AG10803 (cell line): ENCODE data around the gene NMD3.

Experiments
- DNase-seq: peaks from one replicate; pipeline ENCODE4 v3.0.0; 2010; ENCODE audit warnings: low read depth
- H3K4me3 ChIP-seq: 2 replicates; pipeline ENCODE4 v1.5.1; 2011; ENCODE audit warnings: mild to moderate bottlenecking, low read length, control low read depth
- TF ChIP-seq, protein P1 (sequence below): conservative IDR thresholded peaks from 2 replicates; pipeline ENCODE4 v1.5.1; 2011; ENCODE audit warnings: mild to moderate bottlenecking, low read length, control low read depth, inconsistent platforms

The NMD3 gene

DNA sequence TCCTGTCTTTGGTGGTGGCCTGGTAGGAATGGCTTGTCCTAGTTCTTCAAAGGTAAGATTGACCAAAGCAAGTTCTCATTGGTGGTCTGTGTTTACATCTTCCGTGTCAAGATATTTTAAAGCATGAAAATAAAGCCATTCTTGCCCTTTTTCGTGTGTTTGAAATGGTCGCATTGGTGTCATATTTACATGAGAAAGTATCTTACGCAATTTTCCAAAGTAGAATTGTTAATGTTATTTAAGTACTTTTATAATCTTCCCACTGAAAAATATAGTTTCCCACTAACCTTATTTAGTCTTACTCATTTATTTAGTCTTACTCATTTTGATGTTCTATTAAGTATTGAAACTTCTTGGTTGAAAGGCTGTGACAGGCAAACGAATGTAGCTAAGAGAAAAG lies 31.0 kb downstream of the NMD3 start:
- TF ChIP-seq, protein P1, sequence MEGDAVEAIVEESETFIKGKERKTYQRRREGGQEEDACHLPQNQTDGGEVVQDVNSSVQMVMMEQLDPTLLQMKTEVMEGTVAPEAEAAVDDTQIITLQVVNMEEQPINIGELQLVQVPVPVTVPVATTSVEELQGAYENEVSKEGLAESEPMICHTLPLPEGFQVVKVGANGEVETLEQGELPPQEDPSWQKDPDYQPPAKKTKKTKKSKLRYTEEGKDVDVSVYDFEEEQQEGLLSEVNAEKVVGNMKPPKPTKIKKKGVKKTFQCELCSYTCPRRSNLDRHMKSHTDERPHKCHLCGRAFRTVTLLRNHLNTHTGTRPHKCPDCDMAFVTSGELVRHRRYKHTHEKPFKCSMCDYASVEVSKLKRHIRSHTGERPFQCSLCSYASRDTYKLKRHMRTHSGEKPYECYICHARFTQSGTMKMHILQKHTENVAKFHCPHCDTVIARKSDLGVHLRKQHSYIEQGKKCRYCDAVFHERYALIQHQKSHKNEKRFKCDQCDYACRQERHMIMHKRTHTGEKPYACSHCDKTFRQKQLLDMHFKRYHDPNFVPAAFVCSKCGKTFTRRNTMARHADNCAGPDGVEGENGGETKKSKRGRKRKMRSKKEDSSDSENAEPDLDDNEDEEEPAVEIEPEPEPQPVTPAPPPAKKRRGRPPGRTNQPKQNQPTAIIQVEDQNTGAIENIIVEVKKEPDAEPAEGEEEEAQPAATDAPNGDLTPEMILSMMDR = no peak
- DNase-seq = no peak
- H3K4me3 ChIP-seq = no peak overlapping the region

DNA sequence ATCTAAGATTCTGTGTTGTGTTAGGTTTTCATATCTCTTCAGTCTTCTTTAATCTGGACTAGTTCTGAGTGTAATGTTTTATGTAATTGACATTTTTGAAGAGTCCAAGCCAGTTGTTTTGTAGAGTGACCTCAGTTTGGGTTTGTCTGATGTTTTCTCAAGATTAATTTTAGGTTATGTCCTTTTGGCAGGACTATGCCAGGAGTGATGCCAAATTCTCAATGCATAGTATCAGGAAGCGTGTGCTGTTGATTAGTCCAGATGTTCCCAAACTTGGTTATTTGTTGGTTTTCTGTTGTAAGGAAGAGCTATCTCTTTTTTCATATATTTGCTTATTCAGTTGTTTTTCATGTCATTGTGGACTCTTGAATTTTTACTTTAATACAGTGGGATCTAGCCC lies 32.6 kb downstream of the NMD3 start:
- DNase-seq = peak; percentile 56
- no peak overlapping the region for H3K4me3 ChIP-seq
- TF ChIP-seq, protein P1 = no peak

DNA sequence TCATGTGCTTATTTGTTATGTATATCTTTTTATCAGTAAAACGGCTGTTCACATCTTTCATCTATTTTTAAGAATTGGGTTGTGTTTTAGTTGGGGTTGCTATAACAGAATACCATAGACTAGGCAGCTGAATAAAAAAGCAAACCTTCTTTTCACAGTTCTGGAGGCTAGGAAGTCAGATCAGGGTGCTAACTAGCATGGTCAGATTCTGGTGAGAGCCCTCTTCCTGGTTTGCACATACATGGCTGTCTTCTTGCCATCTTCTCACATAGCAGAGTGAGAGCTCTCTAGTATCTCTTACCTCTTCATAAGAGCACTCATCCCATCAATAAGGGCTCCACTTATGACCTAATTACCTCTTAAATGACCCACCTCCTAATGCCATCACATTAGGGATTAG lies 33.8 kb downstream of the NMD3 start:
- no peak overlapping the region for H3K4me3 ChIP-seq
- TF ChIP-seq, protein P1 = no peak
- no peak for DNase-seq

- TF ChIP-seq, protein P1 = no peak
- DNase-seq = peak; percentile 89
- no peak overlapping the region for H3K4me3 ChIP-seq
Measured at GRCh38 chr3:161263057-161263456, 41.9 kb downstream of the NMD3 start.

- DNase-seq = peak; percentile 89
- TF ChIP-seq, protein P1 = no peak
- no peak overlapping the region for H3K4me3 ChIP-seq
Measured at GRCh38 chr3:161264852-161265251, 43.7 kb downstream of the NMD3 start.

GRCh38 chr3:161265916-161266571 lies 44.9 kb downstream of the NMD3 start:
- H3K4me3 ChIP-seq = no peak overlapping the region
- no peak for DNase-seq
- TF ChIP-seq, protein P1 = no peak

GRCh38 chr3:161266731-161267150 lies 45.6 kb downstream of the NMD3 start:
- TF ChIP-seq, protein P1 = no peak

More at GRCh38 chr3:161266731-161267150, 45.6 kb downstream of the NMD3 start:
- H3K4me3 ChIP-seq = no peak overlapping the region
- peak; percentile 81 for DNase-seq
